Stimulated activated naive B cell treated with anti-CD40 and anti-IgM and Interleukin-4, amounts not matched to agents 10 μg/mL and 1 μg/mL and 100 μg/mL, for 72 hours (primary cell): ENCODE measurements around the gene HLA-DQB1.
A peak's percentile ranks its signal among the peaks of the same experiment; 100 is the strongest.

Experiments
- ATAC-seq, 2 donors: fragments of 150-1000 bp; cut with Tn5 transposase; replicated peaks; 2 replicates each; pipeline ENCODE4 v1.10.0; 2021; ENCODE audit warnings: moderate library complexity in 1 of 2
- DNase-seq: peaks from one replicate; pipeline ENCODE4 v3.0.0; 2021
- H3K27ac Mint-ChIP-seq: one replicate; pipeline ENCODE4 v1.8.0; 2022; ENCODE audit warnings: mild to moderate bottlenecking, mixed read lengths
- H3K27me3 Mint-ChIP-seq, 2 donors: one replicate each; pipeline ENCODE4 v1.8.0; 2022; ENCODE audit warnings: mixed read lengths in 2 of 2
- H3K36me3 Mint-ChIP-seq, 2 donors: one replicate each; pipeline ENCODE4 v1.8.0; 2022; ENCODE audit warnings: mixed read lengths in 2 of 2, mild to moderate bottlenecking in 1 of 2
- H3K4me1 Mint-ChIP-seq, 2 donors: one replicate each; pipeline ENCODE4 v1.8.0; 2022; ENCODE audit warnings: mixed read lengths in 2 of 2, mild to moderate bottlenecking in 1 of 2
- H3K4me3 Mint-ChIP-seq, 2 donors: one replicate each; pipeline ENCODE4 v1.8.0; 2022; ENCODE audit warnings: mild to moderate bottlenecking in 2 of 2, mixed read lengths in 2 of 2, moderate library complexity in 1 of 2
- H3K9me3 Mint-ChIP-seq, 2 donors: one replicate each; pipeline ENCODE4 v1.8.0; 2022; ENCODE audit warnings: mixed read lengths in 2 of 2, mild to moderate bottlenecking in 1 of 2

HLA-DQB1 gene

GRCh38 chr6:32627831-32628230 is 38.6 kb downstream of the HLA-DQB1 start:
- peak; percentile 64 to 71 for ATAC-seq
- peak; percentile 73 for DNase-seq
- Mint-ChIP-seq H3K27me3 (no peaks in the 10 kb centered on the region), H3K27ac (peak overlapping the region; percentile 99), H3K36me3 (peaks cover 16 to 22% of the 10 kb centered on the region in 2 donors), H3K9me3 (peaks cover 7 to 13% of the 10 kb centered on the region in 2 donors), H3K4me3 (peak overlapping the region; percentile 83 to 86), H3K4me1 (peaks cover 46 to 88% of the 10 kb centered on the region in 2 donors)

GRCh38 chr6:32627249-32627648 is 39.2 kb downstream of the HLA-DQB1 start:
- Mint-ChIP-seq H3K27ac (peak overlapping the region; percentile 99), H3K27me3 (no peaks in the 10 kb centered on the region), H3K36me3 (peaks cover 16 to 22% of the 10 kb centered on the region in 2 donors), H3K4me1 (peaks cover 46 to 88% of the 10 kb centered on the region in 2 donors), H3K9me3 (peaks cover 7 to 13% of the 10 kb centered on the region in 2 donors), H3K4me3 (peak overlapping the region; percentile 83 to 86)
- ATAC-seq (peak in 1 of 2 donors; percentile 9), DNase-seq (no peak)

- H3K36me3 Mint-ChIP-seq = peaks cover 8 to 13% of the 10 kb centered on the region in 2 donors
- DNase-seq (no peak), ATAC-seq (no peak)
- H3K9me3 Mint-ChIP-seq = peaks cover 0 to 5% of the 10 kb centered on the region in 2 donors
- peaks cover 49 to 89% of the 10 kb centered on the region in 2 donors for H3K4me1 Mint-ChIP-seq
- H3K27ac Mint-ChIP-seq = peak overlapping the region; percentile 99
- H3K4me3 Mint-ChIP-seq = peak overlapping the region; percentile 25 to 67
- no peaks in the 10 kb centered on the region for H3K27me3 Mint-ChIP-seq
Measured at GRCh38 chr6:32625137-32625536, 41.3 kb downstream of the HLA-DQB1 start.

GRCh38 chr6:32624565-32624964 is 41.9 kb downstream of the HLA-DQB1 start:
- peaks cover 3 to 7% of the 10 kb centered on the region in 2 donors for H3K36me3 Mint-ChIP-seq
- DNase-seq (no peak), ATAC-seq (no peak)
- H3K27ac Mint-ChIP-seq = peak overlapping the region; percentile 95
- peaks cover 48 to 83% of the 10 kb centered on the region in 2 donors for H3K4me1 Mint-ChIP-seq
- no peak overlapping the region for H3K4me3 Mint-ChIP-seq
- no peaks in the 10 kb centered on the region for H3K27me3 Mint-ChIP-seq
- peaks cover 0 to 2% of the 10 kb centered on the region in 2 donors for H3K9me3 Mint-ChIP-seq

- ATAC-seq = peak; percentile 5 to 21
- Mint-ChIP-seq H3K9me3 (no peaks in the 10 kb centered on the region), H3K27ac (peak overlapping the region; percentile 95), H3K27me3 (no peaks in the 10 kb centered on the region), H3K4me1 (peaks cover 44 to 75% of the 10 kb centered on the region in 2 donors), H3K4me3 (peak overlapping the region; percentile 33 to 54), H3K36me3 (peaks cover 0 to 6% of the 10 kb centered on the region in 2 donors)
- peak; percentile 36 for DNase-seq
Measured at GRCh38 chr6:32623693-32624092, 42.8 kb downstream of the HLA-DQB1 start.

GRCh38 chr6:32622545-32623401 is 43.7 kb downstream of the HLA-DQB1 start:
- Mint-ChIP-seq H3K27me3 (no peaks in the 10 kb centered on the region), H3K4me1 (peaks cover 43 to 65% of the 10 kb centered on the region in 2 donors), H3K9me3 (peaks cover 0 to 4% of the 10 kb centered on the region in 2 donors), H3K27ac (peak overlapping the region; percentile 95), H3K36me3 (peaks cover 0 to 9% of the 10 kb centered on the region in 2 donors), H3K4me3 (peak overlapping the region; percentile 57 to 63)
- DNase-seq = peak; percentile 71
- peak; percentile 88 for ATAC-seq

- no peak for DNase-seq
- H3K27me3 Mint-ChIP-seq = no peaks in the 10 kb centered on the region
- ATAC-seq = no peak
- H3K9me3 Mint-ChIP-seq = peaks cover 0 to 4% of the 10 kb centered on the region in 2 donors
- H3K27ac Mint-ChIP-seq = peak overlapping the region; percentile 84
- peaks cover 41 to 58% of the 10 kb centered on the region in 2 donors for H3K4me1 Mint-ChIP-seq
- peaks cover 0 to 4% of the 10 kb centered on the region in 2 donors for H3K36me3 Mint-ChIP-seq
- no peak overlapping the region for H3K4me3 Mint-ChIP-seq
Measured at GRCh38 chr6:32621372-32621771, 45.1 kb downstream of the HLA-DQB1 start.

GRCh38 chr6:32617751-32618150 is 48.7 kb downstream of the HLA-DQB1 start:
- no peaks in the 10 kb centered on the region for H3K27me3 Mint-ChIP-seq
- peaks cover 0 to 4% of the 10 kb centered on the region in 2 donors for H3K36me3 Mint-ChIP-seq
- ATAC-seq (no peak), DNase-seq (no peak)
- H3K9me3 Mint-ChIP-seq = peaks cover 0 to 4% of the 10 kb centered on the region in 2 donors
- H3K27ac Mint-ChIP-seq = peak overlapping the region; percentile 56
- peaks cover 34 to 49% of the 10 kb centered on the region in 2 donors for H3K4me1 Mint-ChIP-seq
- H3K4me3 Mint-ChIP-seq = no peak overlapping the region

GRCh38 chr6:32615885-32616532 is 50.4 kb downstream of the HLA-DQB1 start:
- DNase-seq (no peak), ATAC-seq (peak; percentile 25 to 45)
- Mint-ChIP-seq H3K4me1 (peaks cover 26 to 42% of the 10 kb centered on the region in 2 donors), H3K27ac (peak overlapping the region; percentile 93), H3K4me3 (no peak overlapping the region), H3K9me3 (peaks cover 4% of the 10 kb centered on the region in 2 donors), H3K36me3 (peaks cover 5 to 10% of the 10 kb centered on the region in 2 donors), H3K27me3 (no peaks in the 10 kb centered on the region)

GRCh38 chr6:32614366-32615081 is 51.9 kb downstream of the HLA-DQB1 start:
- Mint-ChIP-seq H3K4me1 (peaks cover 24 to 42% of the 10 kb centered on the region in 2 donors), H3K27ac (peak overlapping the region; percentile 84), H3K36me3 (peaks cover 5 to 10% of the 10 kb centered on the region in 2 donors), H3K27me3 (no peaks in the 10 kb centered on the region), H3K4me3 (no peak overlapping the region), H3K9me3 (peaks cover 4% of the 10 kb centered on the region in 2 donors)
- DNase-seq (no peak), ATAC-seq (no peak)

- H3K36me3 Mint-ChIP-seq = peaks cover 5 to 10% of the 10 kb centered on the region in 2 donors
- peak overlapping the region; percentile 62 for H3K27ac Mint-ChIP-seq
- no peak overlapping the region for H3K4me3 Mint-ChIP-seq
- no peaks in the 10 kb centered on the region for H3K27me3 Mint-ChIP-seq
- DNase-seq (no peak), ATAC-seq (no peak)
- peaks cover 24 to 43% of the 10 kb centered on the region in 2 donors for H3K4me1 Mint-ChIP-seq
- H3K9me3 Mint-ChIP-seq = peaks cover 4% of the 10 kb centered on the region in 2 donors
Measured at GRCh38 chr6:32613475-32613874, 53.0 kb downstream of the HLA-DQB1 start.

GRCh38 chr6:32610682-32611296 is 55.7 kb downstream of the HLA-DQB1 start:
- H3K27ac Mint-ChIP-seq = no peak overlapping the region
- DNase-seq (no peak), ATAC-seq (no peak)
- H3K27me3 Mint-ChIP-seq = no peaks in the 10 kb centered on the region
- peaks cover 0 to 4% of the 10 kb centered on the region in 2 donors for H3K9me3 Mint-ChIP-seq
- peaks cover 25 to 53% of the 10 kb centered on the region in 2 donors for H3K4me1 Mint-ChIP-seq
- H3K4me3 Mint-ChIP-seq = no peak overlapping the region
- peaks cover 5 to 10% of the 10 kb centered on the region in 2 donors for H3K36me3 Mint-ChIP-seq

- no peaks in the 10 kb centered on the region for H3K27me3 Mint-ChIP-seq
- no peak overlapping the region for H3K4me3 Mint-ChIP-seq
- DNase-seq (peak; percentile 85), ATAC-seq (peak; percentile 90 to 95)
- H3K36me3 Mint-ChIP-seq = peaks cover 5 to 13% of the 10 kb centered on the region in 2 donors
- H3K27ac Mint-ChIP-seq = no peak overlapping the region
- peaks cover 0 to 4% of the 10 kb centered on the region in 2 donors for H3K9me3 Mint-ChIP-seq
- H3K4me1 Mint-ChIP-seq = peaks cover 23 to 50% of the 10 kb centered on the region in 2 donors
Measured at GRCh38 chr6:32609731-32610640, 56.5 kb downstream of the HLA-DQB1 start.
